ENCODE measurements around the gene SELENOW. TPM values are rescaled to one million over a fixed set of nuclear protein-coding genes. Genes with fewer than 3 reads are reported as not detected.

Gene SELENOW
- polyA plus RNA-seq, 3 donors = 103 to 204 (median 171) TPM

DNA sequence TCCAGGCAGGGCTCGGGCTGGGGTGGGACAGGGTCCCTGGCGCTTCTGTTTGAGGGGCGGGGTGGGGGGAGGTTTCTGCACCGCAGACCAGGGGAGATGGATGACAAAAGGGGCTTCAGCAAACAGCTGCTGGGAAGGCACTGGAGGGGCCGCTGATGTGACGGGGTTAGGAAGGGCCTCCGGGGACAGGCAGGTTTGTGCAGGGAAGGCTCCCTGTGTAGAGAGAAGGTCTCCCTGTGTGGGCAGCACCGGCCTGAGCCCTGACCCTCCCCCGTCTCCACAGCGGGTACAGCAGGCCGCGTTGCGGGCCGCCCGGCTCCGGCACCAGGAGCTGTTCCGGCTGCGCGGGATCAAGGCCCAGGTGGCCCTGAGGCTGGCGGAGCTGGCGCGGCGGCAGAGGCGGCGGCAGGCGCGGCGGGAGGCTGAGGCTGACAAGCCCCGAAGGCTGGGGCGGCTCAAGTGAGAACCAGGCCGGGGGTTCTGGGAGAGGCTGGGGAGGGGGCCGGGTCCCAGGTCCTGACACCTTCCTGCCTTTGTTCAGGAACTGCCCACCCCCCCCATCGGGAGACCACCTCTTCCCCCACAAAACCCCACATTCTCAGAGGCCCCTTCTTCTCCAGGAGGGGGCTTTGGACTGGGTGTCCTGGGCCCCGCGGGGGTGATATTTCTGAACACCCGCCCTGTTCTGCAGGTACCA, 23.3 kb upstream of the SELENOW start:
- Mint-ChIP-seq H3K27me3 (ENCODE audit: low read depth in 3 of 3) (peaks cover 0 to 1% (median 0%) of the 10 kb centered on the region in 3 donors), H3K36me3 (peaks cover 76 to 95% of the 10 kb centered on the region in 2 donors), H3K9me3 (peaks cover 0 to 8% (median 4%) of the 10 kb centered on the region in 7 donors), H3K4me1 (no peaks in the 10 kb centered on the region), H3K27ac (peak overlapping the region in 1 of 7 donors; percentile 20), H3K4me3 (no peak overlapping the region)
- Histone ChIP-seq H3K79me2 (ENCODE audit: insufficient read depth, low read length) (peaks cover 4% of the 10 kb centered on the region), H4K20me1 (ENCODE audit: insufficient read depth, low read length) (peaks cover 34% of the 10 kb centered on the region), H3K9ac (ENCODE audit: insufficient read depth, low read length, poor library complexity, severe bottlenecking) (no peak overlapping the region), H3K4me2 (replicated peaks; ENCODE audit: extremely low read depth, low read length, poor library complexity, severe bottlenecking) (no peak overlapping the region), H3K27ac (ENCODE audit: low read depth in 1 of 2, low read length in 2 of 2) (no peak overlapping the region), H3K27me3 (ENCODE audit: control insufficient read depth in 2 of 2, insufficient read depth in 2 of 2, low read length in 2 of 2) (no peaks in the 10 kb centered on the region), H3K4me1 (ENCODE audit: control insufficient read depth in 1 of 2, insufficient read depth in 2 of 2, low read length in 2 of 2) (no peaks in the 10 kb centered on the region), H3K36me3 (replicated peaks in 1 of 2; ENCODE audit: control insufficient read depth in 1 of 2, insufficient read depth in 2 of 2, low read length in 2 of 2) (peaks cover 78 to 91% of the 10 kb centered on the region in 2 donors), H2AFZ (ENCODE audit: insufficient read depth, low read depth, low read length, poor library complexity, severe bottlenecking) (no peak overlapping the region), H3K4me3 (replicated peaks in 1 of 3; ENCODE audit: low read depth in 2 of 3, low read length in 3 of 3) (no peak overlapping the region), H3K9me3 (replicated peaks in 1 of 2; ENCODE audit: control insufficient read depth in 1 of 2, insufficient read depth in 1 of 2, low read length in 2 of 2) (no peaks in the 10 kb centered on the region)
- no peak for TF ChIP-seq CTCF (IDR thresholded peaks at IDR 0.05)
- intact Hi-C loops (cut with micrococcal nuclease) = no loop called here
- no peak for DNase-seq
- 93% methylated on average over 25 of the region's 36 CpGs for WGBS (ENCODE audit: insufficient coverage)

DNA sequence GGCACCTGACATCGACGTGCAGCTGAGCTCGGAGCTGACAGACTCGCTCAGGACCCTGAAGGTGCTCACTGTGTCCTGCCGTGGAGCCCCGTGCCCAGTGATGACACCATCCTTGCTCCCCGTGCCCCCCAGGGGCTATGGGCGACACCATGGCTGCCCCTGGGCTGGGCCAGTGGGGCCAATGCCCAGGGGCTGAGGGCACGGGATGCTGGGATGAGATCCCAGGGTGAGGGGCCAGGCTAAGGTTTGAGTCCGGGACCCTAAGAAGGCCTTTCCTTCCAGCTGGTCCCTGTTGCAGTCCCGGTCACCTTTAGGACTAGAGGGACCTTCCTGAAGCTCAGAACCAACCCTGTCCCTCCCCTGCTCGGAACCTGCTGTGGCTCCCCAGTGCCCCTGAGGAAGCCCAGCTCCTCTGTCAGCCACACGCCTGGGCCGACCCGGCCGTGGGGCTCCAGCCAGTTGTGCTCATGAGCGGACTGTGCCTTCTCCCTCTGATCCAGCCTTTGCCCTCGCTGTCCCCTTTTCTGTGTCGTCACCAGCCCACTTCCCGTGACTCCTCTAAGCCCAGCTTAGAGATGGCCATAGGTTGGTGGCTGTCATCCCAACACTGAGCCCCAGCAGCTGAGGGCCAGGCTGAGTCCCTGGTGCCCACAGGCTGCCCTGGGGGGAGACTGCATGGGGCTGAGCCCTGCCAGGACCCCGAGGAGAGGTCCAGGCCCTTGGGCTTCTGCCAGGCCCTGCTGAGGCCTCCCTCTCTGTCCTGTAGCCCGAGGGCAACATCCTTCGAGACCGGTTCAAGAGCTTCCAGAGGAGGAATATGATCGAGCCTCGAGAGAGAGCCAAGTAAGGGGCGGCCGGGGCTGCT, 22.5 kb upstream of the SELENOW start:
- Histone ChIP-seq H3K4me1 (ENCODE audit: control insufficient read depth in 1 of 2, insufficient read depth in 2 of 2, low read length in 2 of 2) (no peaks in the 10 kb centered on the region), H3K36me3 (replicated peaks in 1 of 2; ENCODE audit: control insufficient read depth in 1 of 2, insufficient read depth in 2 of 2, low read length in 2 of 2) (peaks cover 71 to 83% of the 10 kb centered on the region in 2 donors), H4K20me1 (ENCODE audit: insufficient read depth, low read length) (peaks cover 26% of the 10 kb centered on the region), H3K79me2 (ENCODE audit: insufficient read depth, low read length) (no peaks in the 10 kb centered on the region), H2AFZ (ENCODE audit: insufficient read depth, low read depth, low read length, poor library complexity, severe bottlenecking) (no peak overlapping the region), H3K4me3 (replicated peaks in 1 of 3; ENCODE audit: low read depth in 2 of 3, low read length in 3 of 3) (no peak overlapping the region), H3K9me3 (replicated peaks in 1 of 2; ENCODE audit: control insufficient read depth in 1 of 2, insufficient read depth in 1 of 2, low read length in 2 of 2) (no peaks in the 10 kb centered on the region), H3K4me2 (replicated peaks; ENCODE audit: extremely low read depth, low read length, poor library complexity, severe bottlenecking) (no peak overlapping the region), H3K27me3 (ENCODE audit: control insufficient read depth in 2 of 2, insufficient read depth in 2 of 2, low read length in 2 of 2) (no peaks in the 10 kb centered on the region), H3K9ac (ENCODE audit: insufficient read depth, low read length, poor library complexity, severe bottlenecking) (no peak overlapping the region), H3K27ac (ENCODE audit: low read depth in 1 of 2, low read length in 2 of 2) (no peak overlapping the region)
- Mint-ChIP-seq H3K4me3 (no peak overlapping the region), H3K9me3 (peaks cover 0 to 8% (median 4%) of the 10 kb centered on the region in 7 donors), H3K36me3 (peaks cover 70 to 90% of the 10 kb centered on the region in 2 donors), H3K27me3 (ENCODE audit: low read depth in 3 of 3) (peaks cover 0 to 1% (median 0%) of the 10 kb centered on the region in 3 donors), H3K27ac (peak overlapping the region in 1 of 7 donors; percentile 45), H3K4me1 (no peaks in the 10 kb centered on the region)
- intact Hi-C loops (cut with micrococcal nuclease) = no loop called here
- TF ChIP-seq CTCF (IDR thresholded peaks at IDR 0.05) = no peak
- WGBS (ENCODE audit: insufficient coverage) = 98% methylated on average over 28 of the region's 28 CpGs
- DNase-seq = no peak
